Stimulated activated CD8-positive, alpha-beta memory T cell treated with anti-CD3 and anti-CD28 coated beads, Interleukin-7, amount 100 ng/mL, for 4 hours (primary cell): ENCODE measurements around the gene TMEM9.

ENCODE experiments used
- DNase-seq, 2 donors: peaks; one replicate each; pipeline ENCODE4 v3.0.0-alpha.2; 2020; ENCODE audit warnings: low read depth in 2 of 2

The TMEM9 gene

GRCh38 chr1:201154389-201155165 lies at the start of gene TMEM9:
TSS of gene TMEM9 (minus strand) at chr1:201154474. CDS start at chr1:201153923, 551 bp downstream.
- DNase-seq = peak; percentile 93 to 97

DNA sequence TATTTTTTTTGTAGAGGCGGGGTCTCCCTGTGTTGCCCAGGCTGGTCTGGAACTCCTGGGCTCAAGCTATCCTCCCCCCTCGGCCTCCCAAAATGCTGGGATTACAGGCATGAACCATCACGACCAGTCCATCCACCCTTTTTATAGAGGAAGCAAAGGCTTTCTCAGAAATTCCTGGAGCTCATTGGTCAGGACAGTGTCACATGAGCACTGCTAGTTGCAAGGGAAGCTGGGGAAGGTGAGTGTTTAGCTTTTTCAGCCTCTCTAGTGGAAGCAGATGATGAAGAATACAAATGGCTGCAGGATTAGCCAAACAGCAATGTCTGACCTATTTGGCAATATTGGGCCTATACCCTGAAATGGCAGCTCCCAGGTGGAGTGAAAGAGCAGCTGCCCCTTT lies 44.3 kb upstream of the TMEM9 start:
- no peak for DNase-seq

DNA sequence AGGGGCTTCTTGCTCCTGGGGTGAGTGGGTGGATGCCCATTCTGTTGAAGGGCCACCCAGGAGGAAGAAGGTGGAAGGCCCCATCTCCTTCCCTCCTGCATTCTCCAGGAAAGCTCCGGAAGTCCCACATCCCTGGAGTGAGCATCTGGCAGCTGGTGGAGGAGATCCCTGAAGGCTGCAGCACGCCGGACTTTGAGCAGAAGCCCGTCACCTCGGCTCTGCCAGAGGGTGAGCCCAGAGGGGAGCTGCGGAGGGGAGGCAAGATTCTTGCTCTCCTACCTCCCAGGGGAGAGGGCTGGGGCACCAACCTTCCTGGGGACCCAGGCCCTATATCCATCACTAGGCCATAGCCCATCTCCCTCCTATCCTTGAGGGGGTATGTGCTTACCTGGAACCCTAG lies 39.8 kb upstream of the TMEM9 start:
- DNase-seq = no peak

GRCh38 chr1:201192261-201192788 lies 38.1 kb upstream of the TMEM9 start:
- no peak for DNase-seq

DNA sequence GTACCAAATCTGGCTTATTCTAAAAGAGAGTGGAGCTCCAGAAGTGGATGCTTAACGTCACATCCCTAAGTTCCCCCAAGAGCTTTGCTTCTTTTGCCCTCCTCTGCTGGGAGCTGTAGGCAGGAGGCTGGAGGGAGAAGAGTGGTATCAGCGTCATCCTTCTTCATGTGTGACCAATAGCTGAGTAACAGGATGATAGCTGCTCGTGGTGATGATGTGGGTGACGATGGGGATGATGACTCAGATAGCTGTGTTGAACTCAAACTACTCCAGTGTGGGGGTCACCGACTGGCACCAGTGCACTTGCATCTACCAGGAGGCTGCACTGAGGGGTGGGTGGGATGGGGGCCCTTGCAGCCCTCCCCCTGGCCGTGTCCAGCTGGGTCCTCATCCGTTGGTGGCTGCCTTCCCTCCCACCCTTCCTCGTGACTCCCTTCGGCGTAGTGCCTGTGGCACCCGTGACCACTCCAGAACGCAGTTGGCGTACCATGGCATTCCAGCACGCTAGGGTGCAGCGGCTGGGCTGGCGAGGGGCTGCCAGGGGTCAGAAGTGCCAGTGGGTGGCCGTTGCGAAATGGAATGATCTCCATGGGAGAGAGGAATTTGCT lies 37.5 kb upstream of the TMEM9 start:
- no peak for DNase-seq

DNA sequence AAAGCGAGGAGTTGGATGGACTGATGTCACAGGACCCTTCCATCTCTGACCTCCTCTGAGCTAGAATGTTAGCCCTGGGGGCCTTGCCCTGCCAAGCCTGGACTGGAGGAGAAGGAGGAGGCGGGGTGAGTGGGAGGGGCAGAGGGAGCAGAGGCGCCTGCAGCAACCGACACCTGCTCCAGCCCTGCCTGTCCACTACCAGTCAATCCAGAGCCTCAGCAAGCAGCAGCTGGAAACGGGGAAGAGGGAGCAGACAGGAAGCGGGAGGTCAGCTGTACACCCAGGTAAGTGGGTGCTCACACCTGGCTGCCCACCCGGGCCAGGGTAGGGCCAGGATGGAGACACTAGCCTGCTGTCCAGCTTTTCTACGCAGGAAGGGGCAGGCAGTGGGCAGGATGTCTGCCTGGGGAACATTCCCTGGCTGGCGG lies 36.4 kb upstream of the TMEM9 start, which contains the start of gene IGFN1:
IGFN1 (plus strand) TSS at position 201 of the 428 bp plus-strand sequence. CDS start 2,470 bp downstream, outside the sequence.
- DNase-seq = no peak

- DNase-seq = no peak
Measured at GRCh38 chr1:201190005-201190404, 35.7 kb upstream of the TMEM9 start.

DNA sequence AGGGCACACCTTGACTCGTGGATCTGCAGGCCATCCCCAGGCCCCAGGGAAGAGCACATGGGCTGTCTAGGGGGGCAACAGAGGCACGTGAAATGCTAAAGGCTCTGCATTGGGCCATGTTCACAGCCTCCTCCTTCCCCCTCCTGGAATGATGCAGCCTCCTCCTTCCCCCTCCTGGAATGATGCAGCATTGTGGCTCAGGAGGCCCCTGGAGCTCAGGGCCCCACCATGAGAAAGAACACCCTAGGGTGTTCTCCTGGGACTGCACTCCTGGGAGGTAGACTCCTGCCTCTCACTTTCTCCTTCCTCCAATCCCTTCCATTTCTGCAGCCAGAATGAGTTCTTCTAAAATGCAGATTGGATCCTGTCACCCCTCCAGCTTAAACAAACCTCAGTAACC lies 34.8 kb upstream of the TMEM9 start:
- no peak for DNase-seq

DNA sequence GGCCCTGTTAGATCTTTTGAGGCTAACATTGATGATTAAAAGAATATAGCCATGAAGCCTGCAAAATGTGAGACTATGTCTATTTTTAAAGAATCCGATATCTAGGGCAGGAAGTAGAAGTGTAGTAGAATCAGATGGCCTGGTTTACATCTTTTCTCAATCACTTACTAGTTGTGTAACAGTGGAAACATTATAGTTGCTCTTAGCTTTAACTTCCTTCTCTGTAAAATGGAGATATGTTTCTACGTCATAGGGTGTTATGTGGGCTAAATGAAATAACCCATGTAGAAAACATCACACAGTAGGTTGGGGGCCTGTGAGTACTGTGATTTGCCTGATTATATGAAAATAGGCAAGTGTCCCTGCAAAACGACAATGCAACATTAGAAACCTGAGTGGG lies 31.9 kb upstream of the TMEM9 start:
- DNase-seq = no peak

GRCh38 chr1:201185527-201186128 lies 31.4 kb upstream of the TMEM9 start:
- no peak for DNase-seq

GRCh38 chr1:201185123-201185453 lies 30.8 kb upstream of the TMEM9 start:
- no peak for DNase-seq

GRCh38 chr1:201184307-201185122 lies 30.2 kb upstream of the TMEM9 start:
- DNase-seq = no peak

- DNase-seq = no peak
Measured at GRCh38 chr1:201183753-201184152, 29.5 kb upstream of the TMEM9 start.

DNA sequence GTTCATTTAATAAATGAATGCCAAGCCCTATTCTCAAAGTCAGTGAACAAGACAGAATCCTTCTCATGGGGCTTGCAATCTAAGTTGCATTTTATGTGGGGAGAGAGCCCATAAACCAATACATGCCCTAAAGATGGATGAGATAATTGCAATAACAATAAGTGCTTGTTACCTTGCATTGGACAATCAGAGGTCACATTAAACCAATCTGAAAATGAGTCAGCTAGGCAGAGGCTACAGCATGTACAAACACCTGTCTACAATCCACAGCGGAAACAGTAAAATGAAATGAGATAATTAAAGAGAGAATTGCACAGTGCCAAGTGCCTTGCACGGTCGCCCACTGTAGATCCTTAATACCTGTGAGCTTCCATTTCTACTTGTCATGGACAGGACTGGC lies 28.9 kb upstream of the TMEM9 start:
- DNase-seq = no peak

DNA sequence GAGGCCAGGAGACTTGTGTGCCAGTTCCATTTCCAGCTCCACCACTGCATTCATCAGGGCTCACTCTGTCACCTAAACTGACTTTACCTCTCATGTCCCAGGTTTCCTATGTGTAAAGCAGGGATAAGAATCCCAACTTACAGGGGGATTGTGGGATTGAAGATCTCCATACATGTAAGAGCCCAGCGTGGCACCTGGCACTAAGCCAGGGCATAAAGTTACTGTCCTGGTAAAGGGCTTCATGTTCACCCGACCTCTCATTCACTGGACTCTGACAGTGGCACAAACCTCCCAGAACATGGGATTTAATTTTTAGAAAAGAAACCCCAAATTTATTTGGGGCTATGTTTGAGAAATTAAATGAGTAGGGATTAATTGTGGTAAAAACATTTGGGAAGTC lies 27.5 kb upstream of the TMEM9 start:
- DNase-seq = no peak

- DNase-seq = no peak
Measured at GRCh38 chr1:201181323-201181722, 27.0 kb upstream of the TMEM9 start.

DNA sequence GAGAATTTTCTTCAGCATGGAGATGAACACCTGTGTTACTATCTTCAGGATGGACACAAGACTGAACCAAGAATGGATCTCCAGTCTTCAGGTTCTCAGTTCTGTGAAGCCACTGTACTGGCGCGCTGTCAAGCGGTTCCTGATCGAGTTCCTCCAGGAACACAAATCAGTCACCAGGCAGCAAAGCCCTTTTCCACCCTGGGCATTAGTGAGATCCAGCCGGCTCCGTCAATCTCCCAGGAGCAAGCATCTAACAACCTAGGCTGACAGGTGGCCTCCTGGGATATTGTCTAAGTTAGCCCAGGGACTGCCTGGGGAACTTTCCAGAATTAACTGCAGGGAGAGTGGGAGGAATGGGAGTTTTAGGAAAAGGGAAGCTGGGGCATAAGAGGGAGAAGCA lies 26.6 kb upstream of the TMEM9 start:
- no peak for DNase-seq

- no peak for DNase-seq
Measured at GRCh38 chr1:201180141-201180540, 25.9 kb upstream of the TMEM9 start.

GRCh38 chr1:201178718-201179117 lies 24.4 kb upstream of the TMEM9 start:
- no peak for DNase-seq

GRCh38 chr1:201176940-201177339 lies 22.7 kb upstream of the TMEM9 start:
- DNase-seq = no peak

DNA sequence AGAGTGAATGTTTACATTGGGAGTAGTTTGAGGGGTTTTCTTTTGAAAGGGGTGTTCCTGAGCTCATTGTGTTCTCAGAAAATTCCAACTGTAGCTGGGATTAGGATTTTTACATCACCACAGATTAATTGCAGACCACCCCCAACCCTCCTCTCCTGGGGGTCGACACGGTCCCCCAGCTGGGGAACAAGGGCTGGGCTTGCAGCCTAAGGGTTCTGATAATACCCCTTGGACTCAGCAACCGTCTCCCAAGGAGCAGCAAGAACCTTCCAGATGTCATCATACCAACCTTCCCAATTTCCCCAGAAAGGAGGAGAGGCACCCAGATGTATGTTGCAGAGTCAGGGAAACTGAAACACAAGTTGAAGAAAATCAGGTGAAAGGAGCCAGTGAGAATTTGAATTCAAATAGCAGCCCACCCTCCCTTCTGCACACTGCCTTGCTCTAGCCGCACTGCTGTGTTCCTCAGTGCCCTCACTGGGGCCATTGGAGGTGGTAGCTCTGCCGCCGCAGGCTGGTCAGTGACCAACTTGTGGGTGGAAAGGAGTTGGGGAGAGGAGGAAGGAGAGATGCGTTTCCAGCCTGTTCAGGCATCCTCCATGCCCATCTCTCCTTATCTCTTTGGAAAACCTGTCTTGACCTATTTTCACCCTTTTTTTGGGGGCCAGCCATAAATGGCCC lies 21.7 kb upstream of the TMEM9 start:
- no peak for DNase-seq
